Aorta (tissue), 5 donors: ENCODE measurements around the gene RPA3. TPM values are rescaled to one million over a fixed set of nuclear protein-coding genes. Genes with fewer than 3 reads are reported as not detected.

Experiments
- ATAC-seq: fragments of 200-7000 bp; cut with Tn5 transposase; one replicate; pipeline ENCODE4 v1.9.1; 2022; ENCODE audit warnings: moderate library complexity; ENCODE audit not compliant: low FRiP score
- DNase-seq, 2 donors: peaks; one replicate each; pipeline ENCODE4 v3.0.0-alpha.2; 2020
- H3K27ac ChIP-seq, 2 donors: one replicate each; pipeline ENCODE4 v1.5.1; 2013; ENCODE audit warnings: low read length in 2 of 2, mild to moderate bottlenecking in 2 of 2, moderate library complexity in 2 of 2, control low read depth in 1 of 2, inconsistent platforms in 1 of 2, low read depth in 1 of 2
- H3K27me3 ChIP-seq, 2 donors: one replicate each; pipeline ENCODE4 v1.6.1; 2013; ENCODE audit warnings: control low read depth in 1 of 2, low read length in 1 of 2, mild to moderate bottlenecking in 1 of 2, moderate library complexity in 1 of 2; ENCODE audit not compliant: insufficient read depth in 2 of 2, control insufficient read depth in 1 of 2
- H3K36me3 ChIP-seq, 2 donors: one replicate each; pipeline ENCODE4 v1.6.1; 2013; ENCODE audit warnings: control low read depth in 1 of 2, low read length in 1 of 2, mild to moderate bottlenecking in 1 of 2; ENCODE audit not compliant: insufficient read depth in 2 of 2, control insufficient read depth in 1 of 2
- H3K4me1 ChIP-seq, 2 donors: one replicate each; pipeline ENCODE4 v1.6.1; 2013; ENCODE audit warnings: low read length in 2 of 2, control low read depth in 1 of 2, mild to moderate bottlenecking in 1 of 2, moderate library complexity in 1 of 2; ENCODE audit not compliant: insufficient read depth in 2 of 2, control insufficient read depth in 1 of 2
- H3K4me3 ChIP-seq, 2 donors: one replicate each; pipeline ENCODE4 v1.5.1; 2013; ENCODE audit warnings: low read length in 2 of 2, control low read depth in 1 of 2, mild to moderate bottlenecking in 1 of 2
- H3K9me3 ChIP-seq: one replicate; pipeline ENCODE4 v1.6.1; 2013; ENCODE audit warnings: mild to moderate bottlenecking, low read length; ENCODE audit not compliant: control insufficient read depth
- WGBS, 2 donors: extraction: QIAGEN DNeasy Blood & Tissue Kit; methylation state at CpG; one replicate each; pipeline ENCODE4 v1.1.7; 2013; 5-methylcytosine and 5-hydroxymethylcytosine counted together
- intact Hi-C, 2 donors: fragments of 100-400 bp; cut with DNase I; formaldehyde crosslinking; loops; one replicate each; pipeline versions ENCODE4 v1.14.2 to v1.15.0; 2022
- polyA plus RNA-seq, 2 donors: library from polyadenylated mRNA; stranded (reverse); fragments of 200-250 nt; gene quantifications; one replicate each; pipeline ENCODE4 v1.2.3, GENCODE V29; 2013
- total RNA-seq, 2 donors: library from RNA; stranded (reverse); fragmentation: NEBNext Ultra II Directional; extraction: Animal tissue kit (Norgen Biotek cat#: 25700); gene quantifications; one replicate each; pipeline ENCODE4 v1.2.1, GENCODE V29; 2021
- donor health status: healthy with polysubstance abuse.
- donor health status: Bipolar disorder and iron deficiency.
- donor health status: DM: no; HTN: no; CAD: no.
- donor health status: DM: no; HTN: no; CAD: no.
- donor health status: DM: yes; HTN: yes; CAD: no.

Gene RPA3
- total and polyA plus RNA-seq, 4 donors, result 15.4 to 31.7 (median 18.0) TPM

GRCh38 chr7:7738622-7739021 lies 20.2 kb upstream of the RPA3 start:
- DNase-seq (no peak), ATAC-seq (no peak)
- H3K4me3 ChIP-seq, result no peak overlapping the region
- no peaks in the 10 kb centered on the region for H3K36me3 ChIP-seq
- no peaks in the 10 kb centered on the region for H3K4me1 ChIP-seq
- WGBS, 2 donors, result 93 to 95% methylated on average over 3 of the region's 3 CpGs
- H3K27me3 ChIP-seq, result no peaks in the 10 kb centered on the region
- intact Hi-C loops, result no loop called here
- no peak overlapping the region for H3K27ac ChIP-seq
- H3K9me3 ChIP-seq, result no peaks in the 10 kb centered on the region

- ATAC-seq, result no peak
- Histone ChIP-seq H3K36me3 (no peaks in the 10 kb centered on the region), H3K9me3 (no peaks in the 10 kb centered on the region), H3K4me1 (no peaks in the 10 kb centered on the region), H3K27ac (no peak overlapping the region), H3K4me3 (no peak overlapping the region), H3K27me3 (no peaks in the 10 kb centered on the region)
- WGBS, 2 donors, result 67 to 76% methylated on average over 1 of the region's 1 CpG
- DNase-seq, result no peak
- intact Hi-C loops, result no loop called here
Measured at GRCh38 chr7:7738177-7738576, 19.8 kb upstream of the RPA3 start.

GRCh38 chr7:7737674-7738073 lies 19.3 kb upstream of the RPA3 start:
- Histone ChIP-seq H3K36me3 (no peaks in the 10 kb centered on the region), H3K9me3 (no peaks in the 10 kb centered on the region), H3K27me3 (no peaks in the 10 kb centered on the region), H3K27ac (no peak overlapping the region), H3K4me1 (peaks cover 0 to 2% of the 10 kb centered on the region in 2 donors), H3K4me3 (no peak overlapping the region)
- intact Hi-C loops, result no loop called here
- ATAC-seq, result no peak
- DNase-seq, result no peak

- peaks cover 0 to 2% of the 10 kb centered on the region in 2 donors for H3K4me1 ChIP-seq
- no peak overlapping the region for H3K27ac ChIP-seq
- ATAC-seq (no peak), DNase-seq (no peak)
- intact Hi-C loops, result no loop called here
- no peak overlapping the region for H3K4me3 ChIP-seq
- no peaks in the 10 kb centered on the region for H3K9me3 ChIP-seq
- 90 to 95% methylated on average over 2 of the region's 2 CpGs for WGBS, 2 donors
- H3K27me3 ChIP-seq, result no peaks in the 10 kb centered on the region
- no peaks in the 10 kb centered on the region for H3K36me3 ChIP-seq
Measured at GRCh38 chr7:7736671-7737070, 18.3 kb upstream of the RPA3 start.

- 23 to 36% methylated on average over 4 of the region's 4 CpGs for WGBS, 2 donors
- DNase-seq, result no peak
- no peaks in the 10 kb centered on the region for H3K27me3 ChIP-seq
- no peaks in the 10 kb centered on the region for H3K9me3 ChIP-seq
- no peaks in the 10 kb centered on the region for H3K36me3 ChIP-seq
- ATAC-seq, result no peak
- peaks cover 0 to 2% of the 10 kb centered on the region in 2 donors for H3K4me1 ChIP-seq
- no peak overlapping the region for H3K4me3 ChIP-seq
- no peak overlapping the region for H3K27ac ChIP-seq
- intact Hi-C loops, result no loop called here
Measured at GRCh38 chr7:7732621-7733281, 14.3 kb upstream of the RPA3 start.

- no peak overlapping the region for H3K4me3 ChIP-seq
- no peaks in the 10 kb centered on the region for H3K36me3 ChIP-seq
- no peaks in the 10 kb centered on the region for H3K27me3 ChIP-seq
- no peak for ATAC-seq
- peaks cover 0 to 2% of the 10 kb centered on the region in 2 donors for H3K4me1 ChIP-seq
- H3K27ac ChIP-seq, result no peak overlapping the region
- no peaks in the 10 kb centered on the region for H3K9me3 ChIP-seq
- intact Hi-C loops, result no loop called here
- DNase-seq, result no peak
Measured at GRCh38 chr7:7731732-7732131, 13.3 kb upstream of the RPA3 start.

GRCh38 chr7:7720750-7721621 lies 2.6 kb upstream of the RPA3 start:
- no peak for DNase-seq
- H3K4me3 ChIP-seq, result no peak overlapping the region
- intact Hi-C loops, result no loop called here
- WGBS, 2 donors, result 94 to 95% methylated on average over 5 of the region's 5 CpGs
- no peaks in the 10 kb centered on the region for H3K9me3 ChIP-seq
- no peak overlapping the region for H3K27ac ChIP-seq
- H3K4me1 ChIP-seq, result no peaks in the 10 kb centered on the region
- no peak for ATAC-seq
- peaks cover 0 to 6% of the 10 kb centered on the region in 2 donors for H3K36me3 ChIP-seq
- H3K27me3 ChIP-seq, result no peaks in the 10 kb centered on the region

- intact Hi-C loops, result no loop called here
- 94 to 96% methylated on average over 1 of the region's 1 CpG for WGBS, 2 donors
Measured at GRCh38 chr7:7720193-7720592, 1.8 kb upstream of the RPA3 start.

GRCh38 chr7:7719236-7719635 lies 829 bp upstream of the RPA3 start:
- intact Hi-C loops, result no loop called here
- Histone ChIP-seq H3K27ac (no peak overlapping the region), H3K36me3 (peaks cover 0 to 6% of the 10 kb centered on the region in 2 donors)

More at GRCh38 chr7:7720193-7720592, 1.8 kb upstream of the RPA3 start:
- no peak for DNase-seq
- Histone ChIP-seq H3K9me3 (no peaks in the 10 kb centered on the region), H3K27ac (no peak overlapping the region), H3K4me1 (no peaks in the 10 kb centered on the region), H3K4me3 (no peak overlapping the region), H3K27me3 (no peaks in the 10 kb centered on the region), H3K36me3 (peaks cover 0 to 6% of the 10 kb centered on the region in 2 donors)
- ATAC-seq, result no peak

More at GRCh38 chr7:7719236-7719635, 829 bp upstream of the RPA3 start:
- Histone ChIP-seq H3K4me3 (no peak overlapping the region), H3K9me3 (no peaks in the 10 kb centered on the region), H3K27me3 (no peaks in the 10 kb centered on the region), H3K4me1 (no peaks in the 10 kb centered on the region)
- DNase-seq (no peak), ATAC-seq (peak; percentile 19)
- 64 to 69% methylated on average over 2 of the region's 2 CpGs for WGBS, 2 donors
